ENCODE measurements around the gene PRDM16. TPM values are rescaled to one million over a fixed set of nuclear protein-coding genes. Genes with fewer than 3 reads are reported as not detected.

The PRDM16 gene
- polyA plus RNA-seq, 2 of the 4 experiments (the other 2 are of a cell fraction): 0.03 to 0.35 TPM

DNA sequence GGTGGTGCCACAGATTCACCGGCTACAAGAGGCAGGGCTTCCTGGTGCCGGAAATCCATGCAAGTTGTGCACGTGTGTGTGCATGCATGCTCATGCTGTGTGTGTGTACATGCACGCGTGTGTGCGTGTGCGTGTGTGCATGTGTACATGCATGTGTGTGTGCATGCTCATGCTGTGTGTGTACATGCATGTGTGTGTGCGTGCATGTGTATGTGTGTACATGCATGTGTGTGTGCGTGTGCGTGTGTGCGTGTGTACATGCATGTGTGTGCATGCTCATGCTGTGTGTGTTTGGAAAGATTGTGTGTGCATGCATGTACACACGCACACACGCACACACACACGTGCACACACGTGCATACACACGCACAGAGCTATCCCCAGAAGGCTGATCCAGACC, 48.9 kb downstream of the PRDM16 start (continued):
- TF ChIP-seq, protein P1, sequence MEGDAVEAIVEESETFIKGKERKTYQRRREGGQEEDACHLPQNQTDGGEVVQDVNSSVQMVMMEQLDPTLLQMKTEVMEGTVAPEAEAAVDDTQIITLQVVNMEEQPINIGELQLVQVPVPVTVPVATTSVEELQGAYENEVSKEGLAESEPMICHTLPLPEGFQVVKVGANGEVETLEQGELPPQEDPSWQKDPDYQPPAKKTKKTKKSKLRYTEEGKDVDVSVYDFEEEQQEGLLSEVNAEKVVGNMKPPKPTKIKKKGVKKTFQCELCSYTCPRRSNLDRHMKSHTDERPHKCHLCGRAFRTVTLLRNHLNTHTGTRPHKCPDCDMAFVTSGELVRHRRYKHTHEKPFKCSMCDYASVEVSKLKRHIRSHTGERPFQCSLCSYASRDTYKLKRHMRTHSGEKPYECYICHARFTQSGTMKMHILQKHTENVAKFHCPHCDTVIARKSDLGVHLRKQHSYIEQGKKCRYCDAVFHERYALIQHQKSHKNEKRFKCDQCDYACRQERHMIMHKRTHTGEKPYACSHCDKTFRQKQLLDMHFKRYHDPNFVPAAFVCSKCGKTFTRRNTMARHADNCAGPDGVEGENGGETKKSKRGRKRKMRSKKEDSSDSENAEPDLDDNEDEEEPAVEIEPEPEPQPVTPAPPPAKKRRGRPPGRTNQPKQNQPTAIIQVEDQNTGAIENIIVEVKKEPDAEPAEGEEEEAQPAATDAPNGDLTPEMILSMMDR (IDR thresholded peaks at IDR 0.05): no peak

DNA sequence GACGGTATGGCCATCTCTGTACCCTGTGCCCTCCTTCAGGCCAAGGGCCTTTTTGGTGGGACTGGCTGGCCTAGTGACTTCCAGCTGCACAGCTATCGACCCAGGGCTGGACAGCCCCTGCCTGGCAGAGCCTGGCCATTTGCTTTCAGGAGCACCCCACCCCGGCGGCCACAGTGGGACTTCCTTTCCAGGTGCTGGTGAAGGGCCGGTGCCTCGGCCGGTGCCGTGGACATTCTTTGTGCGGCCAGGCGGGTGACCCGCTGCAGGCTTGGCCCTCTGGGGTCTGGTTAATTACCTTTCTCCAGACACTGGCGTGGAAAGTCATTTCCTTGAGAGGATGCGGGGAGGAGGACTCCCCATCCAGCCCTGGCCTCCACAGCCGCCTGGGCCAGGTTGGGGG, 50.1 kb downstream of the PRDM16 start:
- no peaks in the 10 kb centered on the region for H3K4me1 ChIP-seq
- no peak overlapping the region for H3K4me3 ChIP-seq
- ATAC-seq (no peak), FAIRE-seq (no peak), DNase-seq (ENCODE audit: low read depth in 1 of 2, low spot score in 1 of 2) (no peak)
- WGBS (ENCODE audit: missing lambda C conversion rate): 100% methylated on average over 1 of the region's 14 CpGs
- TF ChIP-seq, protein P2, sequence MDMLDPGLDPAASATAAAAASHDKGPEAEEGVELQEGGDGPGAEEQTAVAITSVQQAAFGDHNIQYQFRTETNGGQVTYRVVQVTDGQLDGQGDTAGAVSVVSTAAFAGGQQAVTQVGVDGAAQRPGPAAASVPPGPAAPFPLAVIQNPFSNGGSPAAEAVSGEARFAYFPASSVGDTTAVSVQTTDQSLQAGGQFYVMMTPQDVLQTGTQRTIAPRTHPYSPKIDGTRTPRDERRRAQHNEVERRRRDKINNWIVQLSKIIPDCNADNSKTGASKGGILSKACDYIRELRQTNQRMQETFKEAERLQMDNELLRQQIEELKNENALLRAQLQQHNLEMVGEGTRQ (IDR thresholded peaks at IDR 0.05): no peak
- TF ChIP-seq, protein P3, sequence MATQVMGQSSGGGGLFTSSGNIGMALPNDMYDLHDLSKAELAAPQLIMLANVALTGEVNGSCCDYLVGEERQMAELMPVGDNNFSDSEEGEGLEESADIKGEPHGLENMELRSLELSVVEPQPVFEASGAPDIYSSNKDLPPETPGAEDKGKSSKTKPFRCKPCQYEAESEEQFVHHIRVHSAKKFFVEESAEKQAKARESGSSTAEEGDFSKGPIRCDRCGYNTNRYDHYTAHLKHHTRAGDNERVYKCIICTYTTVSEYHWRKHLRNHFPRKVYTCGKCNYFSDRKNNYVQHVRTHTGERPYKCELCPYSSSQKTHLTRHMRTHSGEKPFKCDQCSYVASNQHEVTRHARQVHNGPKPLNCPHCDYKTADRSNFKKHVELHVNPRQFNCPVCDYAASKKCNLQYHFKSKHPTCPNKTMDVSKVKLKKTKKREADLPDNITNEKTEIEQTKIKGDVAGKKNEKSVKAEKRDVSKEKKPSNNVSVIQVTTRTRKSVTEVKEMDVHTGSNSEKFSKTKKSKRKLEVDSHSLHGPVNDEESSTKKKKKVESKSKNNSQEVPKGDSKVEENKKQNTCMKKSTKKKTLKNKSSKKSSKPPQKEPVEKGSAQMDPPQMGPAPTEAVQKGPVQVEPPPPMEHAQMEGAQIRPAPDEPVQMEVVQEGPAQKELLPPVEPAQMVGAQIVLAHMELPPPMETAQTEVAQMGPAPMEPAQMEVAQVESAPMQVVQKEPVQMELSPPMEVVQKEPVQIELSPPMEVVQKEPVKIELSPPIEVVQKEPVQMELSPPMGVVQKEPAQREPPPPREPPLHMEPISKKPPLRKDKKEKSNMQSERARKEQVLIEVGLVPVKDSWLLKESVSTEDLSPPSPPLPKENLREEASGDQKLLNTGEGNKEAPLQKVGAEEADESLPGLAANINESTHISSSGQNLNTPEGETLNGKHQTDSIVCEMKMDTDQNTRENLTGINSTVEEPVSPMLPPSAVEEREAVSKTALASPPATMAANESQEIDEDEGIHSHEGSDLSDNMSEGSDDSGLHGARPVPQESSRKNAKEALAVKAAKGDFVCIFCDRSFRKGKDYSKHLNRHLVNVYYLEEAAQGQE (IDR thresholded peaks at IDR 0.05): no peak
- TF ChIP-seq MYC (IDR thresholded peaks at IDR 0.05; ENCODE audit: borderline replicate concordance, low read length) (no peak), RARB (CRISPR knock-in tag; IDR thresholded peaks at IDR 0.05) (no peak), FOSB (CRISPR knock-in tag; IDR thresholded peaks at IDR 0.05) (no peak), HOXA7 (CRISPR knock-in tag; IDR thresholded peaks at IDR 0.05) (no peak)
- TF ChIP-seq, protein P4, sequence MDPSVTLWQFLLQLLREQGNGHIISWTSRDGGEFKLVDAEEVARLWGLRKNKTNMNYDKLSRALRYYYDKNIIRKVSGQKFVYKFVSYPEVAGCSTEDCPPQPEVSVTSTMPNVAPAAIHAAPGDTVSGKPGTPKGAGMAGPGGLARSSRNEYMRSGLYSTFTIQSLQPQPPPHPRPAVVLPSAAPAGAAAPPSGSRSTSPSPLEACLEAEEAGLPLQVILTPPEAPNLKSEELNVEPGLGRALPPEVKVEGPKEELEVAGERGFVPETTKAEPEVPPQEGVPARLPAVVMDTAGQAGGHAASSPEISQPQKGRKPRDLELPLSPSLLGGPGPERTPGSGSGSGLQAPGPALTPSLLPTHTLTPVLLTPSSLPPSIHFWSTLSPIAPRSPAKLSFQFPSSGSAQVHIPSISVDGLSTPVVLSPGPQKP (IDR thresholded peaks at IDR 0.05; ENCODE audit: low read depth, low read length): no peak
- H3K9me3 ChIP-seq: no peaks in the 10 kb centered on the region
- POLR2A ChIA-PET: no interaction called here
- H3K27ac ChIP-seq: no peak overlapping the region
- CTCF ChIA-PET: interaction anchor here (0.6 kb wide), 1 partner anchor 19 kb away, joined by 3 read pairs; no protein-coding TSS in a partner anchor
- no peak overlapping the region for H3K4me2 ChIP-seq

DNA sequence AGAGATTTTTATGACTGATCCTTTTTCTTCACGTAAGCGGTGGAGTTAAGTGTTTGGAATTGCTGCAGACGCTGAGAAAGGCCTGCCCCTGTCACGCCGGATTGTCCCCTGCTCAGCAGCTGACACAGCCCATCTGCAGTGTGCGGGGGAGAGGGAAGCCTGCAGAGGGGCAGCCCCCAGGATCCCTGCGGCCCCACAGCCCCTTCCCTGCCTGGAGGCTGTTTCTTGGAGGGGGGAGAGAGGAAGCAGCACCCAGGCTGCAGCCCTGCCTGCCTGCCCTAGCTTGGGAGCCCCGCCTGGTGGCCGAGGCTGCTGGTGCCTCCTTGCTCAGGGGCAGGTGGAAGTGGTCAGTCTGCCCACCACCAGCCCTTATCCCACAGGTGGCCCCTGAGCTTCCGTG, 50.7 kb downstream of the PRDM16 start:
- H3K9me3 ChIP-seq: no peaks in the 10 kb centered on the region
- no peak overlapping the region for H3K4me3 ChIP-seq
- CTCF ChIA-PET: no interaction called here
- ATAC-seq: peak in 1 of 2 experiments; percentile 47; a peak in 1 of 6 replicates
- TF ChIP-seq RFX5 (IDR thresholded peaks at IDR 0.05) (no peak), NPAS2 (CRISPR knock-in tag; IDR thresholded peaks at IDR 0.05; ENCODE audit: borderline replicate concordance) (no peak), CBX2 (IDR thresholded peaks at IDR 0.05; ENCODE audit: borderline replicate concordance, low read depth) (no peak), JUNB (IDR thresholded peaks at IDR 0.05) (no peak), ZC3H11A (IDR thresholded peaks at IDR 0.05) (no peak), SMC3 (IDR thresholded peaks at IDR 0.05) (no peak), HOXB5 (CRISPR knock-in tag; IDR thresholded peaks at IDR 0.05) (no peak), CEBPB (IDR thresholded peaks at IDR 0.05) (no peak), EP300 (IDR thresholded peaks at IDR 0.05) (no peak), HOXB13 (CRISPR knock-in tag; IDR thresholded peaks at IDR 0.05; ENCODE audit: low read depth) (no peak), POLR2AphosphoS2 (conservative IDR thresholded peaks at IDR 0.05; ENCODE audit: low read length) (no peak), MAFK (IDR thresholded peaks at IDR 0.05; ENCODE audit: partially characterized antibody) (no peak)
- TF ChIP-seq, protein P3 (IDR thresholded peaks at IDR 0.05): no peak
- TF ChIP-seq, protein P5, sequence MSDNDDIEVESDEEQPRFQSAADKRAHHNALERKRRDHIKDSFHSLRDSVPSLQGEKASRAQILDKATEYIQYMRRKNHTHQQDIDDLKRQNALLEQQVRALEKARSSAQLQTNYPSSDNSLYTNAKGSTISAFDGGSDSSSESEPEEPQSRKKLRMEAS (IDR thresholded peaks at IDR 0.05): no peak
- TF ChIP-seq, protein P6, sequence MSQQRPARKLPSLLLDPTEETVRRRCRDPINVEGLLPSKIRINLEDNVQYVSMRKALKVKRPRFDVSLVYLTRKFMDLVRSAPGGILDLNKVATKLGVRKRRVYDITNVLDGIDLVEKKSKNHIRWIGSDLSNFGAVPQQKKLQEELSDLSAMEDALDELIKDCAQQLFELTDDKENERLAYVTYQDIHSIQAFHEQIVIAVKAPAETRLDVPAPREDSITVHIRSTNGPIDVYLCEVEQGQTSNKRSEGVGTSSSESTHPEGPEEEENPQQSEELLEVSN (IDR thresholded peaks at IDR 0.05; ENCODE audit: borderline replicate concordance, low read depth): no peak
- FAIRE-seq: no peak
- WGBS (ENCODE audit: missing lambda C conversion rate): 78% methylated on average over 6 of the region's 10 CpGs
- no peaks in the 10 kb centered on the region for H3K4me1 ChIP-seq
- POLR2A ChIA-PET: no interaction called here
- no peak overlapping the region for H3K27ac ChIP-seq
- H3K4me2 ChIP-seq: no peak overlapping the region
- DNase-seq (ENCODE audit: low read depth in 1 of 2, low spot score in 1 of 2): no peak

All from A549 (cell line).